ENCODE results near the gene SPEG. TPM values are rescaled to one million over a fixed set of nuclear protein-coding genes. Genes with fewer than 3 reads are reported as not detected.

The SPEG gene
- total and polyA plus RNA-seq, 2 donors (not counting 3 experiments of a cell fraction or from before 2014, with no cell fraction given): 0.84 to 3.5 TPM

DNA sequence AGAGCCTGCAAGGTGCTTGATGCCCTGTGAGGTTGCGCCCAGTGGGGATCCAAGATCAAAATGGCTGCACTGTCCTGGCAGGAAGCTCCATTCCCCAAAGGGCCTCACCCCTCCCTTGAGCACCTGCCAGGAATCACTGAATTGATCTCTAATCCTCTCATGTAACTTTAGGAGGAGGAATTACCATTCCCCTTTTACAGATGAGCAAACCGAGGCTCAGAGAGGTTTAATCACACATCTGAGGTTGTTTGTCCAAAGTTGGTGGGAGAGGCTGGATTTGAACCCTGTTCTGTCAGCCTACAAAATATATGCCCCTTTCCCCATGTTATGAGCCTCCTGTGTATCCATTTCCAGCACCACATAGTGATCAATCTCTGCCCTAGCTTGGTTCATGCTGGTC lies 90.2 kb downstream of the SPEG start:
- TF ChIP-seq JUN (IDR thresholded peaks at IDR 0.05; ENCODE audit: borderline replicate concordance, insufficient read depth, insufficient read length, low read depth) (no peak), POLR2AphosphoS5 (IDR thresholded peaks at IDR 0.05; ENCODE audit: insufficient read depth, low read depth, low read length) (no peak), GATA2 (IDR thresholded peaks at IDR 0.05; ENCODE audit: insufficient read depth, insufficient read length, low read depth, low read length) (no peak), EZH2 (IDR thresholded peaks at IDR 0.05; ENCODE audit: borderline replicate concordance, low read depth, low read length, severe bottlenecking) (peak; percentile 43)
- H3K9ac ChIP-seq (replicated peaks; ENCODE audit: extremely low read depth, insufficient read depth, low read length): no peak overlapping the region
- POLR2A ChIA-PET: no interaction called here
- CTCF ChIA-PET: interaction anchor here (1.7 to 12.6 kb wide), 4 partner anchors 13 to 122 kb away, joined by 4 to 731 read pairs (median 168); partner anchors contain the start of gene GMPPA
- no peak overlapping the region for H3K4me2 ChIP-seq (ENCODE audit: insufficient read depth, low read length)
- dilution Hi-C loops (cut with MboI; ENCODE audit: extremely low pct_ligation_motif_present, low sequenced_read_pairs) (no loop called here), intact Hi-C loops (cut with micrococcal nuclease) (no loop called here)
- no peaks in the 10 kb centered on the region for H4K20me1 ChIP-seq (replicated peaks; ENCODE audit: control insufficient read depth, extremely low read depth, insufficient read depth, low read length)
- no peaks in the 10 kb centered on the region for H3K36me3 ChIP-seq (ENCODE audit: control insufficient read depth in 2 of 2, extremely low read depth in 1 of 2, insufficient read depth in 2 of 2, low read length in 2 of 2)
- H3K4me1 ChIP-seq (ENCODE audit: control insufficient read depth, extremely low read depth, insufficient read depth, low read length): no peaks in the 10 kb centered on the region
- no peak for FAIRE-seq
- no peak overlapping the region for H3K27ac ChIP-seq (ENCODE audit: insufficient read depth, low read depth, low read length)
- H3K27me3 ChIP-seq (ENCODE audit: control insufficient read depth in 2 of 2, insufficient read depth in 2 of 2, low read length in 2 of 2): peaks cover 69 to 72% of the 10 kb centered on the region in 2 experiments
- H3K9me1 ChIP-seq (replicated peaks; ENCODE audit: control insufficient read depth, extremely low read depth, insufficient read depth, low read length): no peaks in the 10 kb centered on the region
- no peaks in the 10 kb centered on the region for H3K79me2 ChIP-seq (ENCODE audit: control insufficient read depth, insufficient read depth, low read length)
- no peak overlapping the region for H3K4me3 ChIP-seq (replicated peaks in 1 of 3; ENCODE audit: insufficient read depth in 1 of 3, low read depth in 1 of 3, low read length in 3 of 3)
- no peaks in the 10 kb centered on the region for H3K9me3 ChIP-seq (replicated peaks; ENCODE audit: control insufficient read depth, insufficient read depth, low read length)
- BruUV-seq (replicated peaks): no TSS peak
- DNase-seq (ENCODE audit: low read depth, low spot score): no peak
- no peak overlapping the region for H2AFZ ChIP-seq (ENCODE audit: low read depth, low read length)

DNA sequence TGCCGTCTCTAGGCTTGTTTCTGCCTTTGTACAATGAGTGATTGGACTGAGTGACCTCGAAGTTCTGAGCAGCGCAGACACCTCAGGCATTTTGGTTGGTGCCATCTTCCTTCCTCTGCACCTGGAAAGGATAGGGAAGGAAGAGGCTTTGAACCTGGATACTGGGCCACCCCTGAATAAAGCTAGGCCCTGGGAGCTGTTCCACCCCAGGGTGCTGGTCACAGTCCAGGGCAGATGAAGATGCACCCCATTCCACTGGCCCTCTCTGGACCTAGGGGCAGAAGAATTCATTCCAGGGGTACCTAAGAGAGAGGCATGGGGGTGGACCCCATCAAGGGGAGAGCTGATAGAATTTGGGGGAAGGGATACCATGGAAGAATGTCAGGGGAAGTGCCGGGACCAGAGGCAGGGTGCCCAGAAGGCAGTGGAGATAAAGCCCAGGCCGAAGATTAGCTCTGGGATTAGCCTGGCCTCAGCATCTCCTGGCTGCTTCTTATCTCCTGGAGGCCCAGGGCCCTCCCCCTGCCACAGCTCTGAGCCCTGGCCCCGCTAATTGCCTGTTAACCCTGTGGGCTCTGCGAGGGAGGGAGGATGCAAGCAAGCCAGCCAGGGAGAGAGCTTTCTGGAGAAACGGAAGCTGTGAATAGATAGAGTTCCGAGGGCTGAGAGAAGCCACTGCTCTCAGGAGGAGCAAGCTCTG lies 91.0 kb downstream of the SPEG start:
- H3K4me2 ChIP-seq (ENCODE audit: insufficient read depth, low read length): no peak overlapping the region
- no peak for FAIRE-seq
- POLR2A ChIA-PET: no interaction called here
- H3K36me3 ChIP-seq (ENCODE audit: control insufficient read depth in 2 of 2, extremely low read depth in 1 of 2, insufficient read depth in 2 of 2, low read length in 2 of 2): no peaks in the 10 kb centered on the region
- TF ChIP-seq GATA2 (IDR thresholded peaks at IDR 0.05; ENCODE audit: insufficient read depth, insufficient read length, low read depth, low read length): no peak
- TF ChIP-seq MYC (IDR thresholded peaks at IDR 0.05; ENCODE audit: low read depth, low read length): no peak
- peak; percentile 21 for TF ChIP-seq EZH2 (IDR thresholded peaks at IDR 0.05; ENCODE audit: borderline replicate concordance, low read depth, low read length, severe bottlenecking)
- no peak overlapping the region for H3K9ac ChIP-seq (replicated peaks; ENCODE audit: extremely low read depth, insufficient read depth, low read length)
- no peaks in the 10 kb centered on the region for H3K79me2 ChIP-seq (ENCODE audit: control insufficient read depth, insufficient read depth, low read length)
- H3K27ac ChIP-seq (ENCODE audit: insufficient read depth, low read depth, low read length): no peak overlapping the region
- no peak for DNase-seq (ENCODE audit: low read depth, low spot score)
- H3K9me3 ChIP-seq (replicated peaks; ENCODE audit: control insufficient read depth, insufficient read depth, low read length): no peaks in the 10 kb centered on the region
- no peak overlapping the region for H2AFZ ChIP-seq (ENCODE audit: low read depth, low read length)
- H3K4me3 ChIP-seq (replicated peaks in 1 of 3; ENCODE audit: insufficient read depth in 1 of 3, low read depth in 1 of 3, low read length in 3 of 3): no peak overlapping the region
- no peaks in the 10 kb centered on the region for H4K20me1 ChIP-seq (replicated peaks; ENCODE audit: control insufficient read depth, extremely low read depth, insufficient read depth, low read length)
- BruUV-seq (replicated peaks): no TSS peak
- no peaks in the 10 kb centered on the region for H3K9me1 ChIP-seq (replicated peaks; ENCODE audit: control insufficient read depth, extremely low read depth, insufficient read depth, low read length)
- dilution Hi-C loops (cut with MboI; ENCODE audit: extremely low pct_ligation_motif_present, low sequenced_read_pairs) (no loop called here), intact Hi-C loops (cut with micrococcal nuclease) (no loop called here)
- CTCF ChIA-PET: interaction anchor here (0.9 to 12.6 kb wide), 7 partner anchors 8 to 123 kb away, joined by 4 to 731 read pairs (median 7); partner anchors contain the start of gene GMPPA
- peaks cover 68 to 72% of the 10 kb centered on the region in 2 experiments for H3K27me3 ChIP-seq (ENCODE audit: control insufficient read depth in 2 of 2, insufficient read depth in 2 of 2, low read length in 2 of 2)
- no peaks in the 10 kb centered on the region for H3K4me1 ChIP-seq (ENCODE audit: control insufficient read depth, extremely low read depth, insufficient read depth, low read length)
